Dorsolateral prefrontal cortex (tissue), 118 donors: Measurements from ENCODE around the gene CSRP3. TPM values are rescaled to one million over a fixed set of nuclear protein-coding genes. Genes with fewer than 3 reads are reported as not detected.

Source experiments
- total RNA-seq, 120 experiments: library from RNA; stranded (reverse); gene quantifications; one replicate each; pipeline versions ENCODE4 v1.2.3 to v1.2.4, GENCODE V29; 2022

The CSRP3 gene
- total RNA-seq, 120 experiments from 2014 or later: not detected

Other genes with a start within 250 kb of the CSRP3 start
- gene MRGPRX2, start 141.3 kb downstream of the CSRP3 start, total RNA-seq: not detected
- 10 to 100 TPM in 117 of 120 experiments, 1 to 10 TPM in 3; 7.4 to 28.6 (median 15.5) TPM for gene ZDHHC13, start 84.8 kb downstream of the CSRP3 start, total RNA-seq
- under 1 TPM in 5 of 120 experiments, not detected in 115; 0.14 to 0.71 (median 0.18) TPM for gene E2F8, start 39.0 kb upstream of the CSRP3 start, total RNA-seq